ENCODE data around the gene SPAG5.

- TF ChIP-seq EZH2phosphoT487 (IDR thresholded peaks at IDR 0.05; ENCODE audit: borderline replicate concordance, low read length), result no peak
- no peak for TF ChIP-seq EZH2 (IDR thresholded peaks at IDR 0.05; ENCODE audit: low read length, unreplicated experiment)
These were observed 51.7 kb downstream of the SPAG5 start for GRCh38 chr17:28547096-28547622.

All from PC-3 (cell line).